CD4-positive, alpha-beta T cell treated with Interleukin-12 subunit alpha and Interleukin-12 subunit beta, for 1 hour (primary cell): ENCODE results near the gene DCBLD1.
"Not testable (repeated sequence)": the region's sequence is repeated elsewhere in the genome, so short reads cannot be mapped to it uniquely, and the experiment has no call there.

Experiments
- DNase-seq: peaks from one replicate; pipeline ENCODE4 v3.0.0-alpha.2; 2020

Gene DCBLD1

DNA sequence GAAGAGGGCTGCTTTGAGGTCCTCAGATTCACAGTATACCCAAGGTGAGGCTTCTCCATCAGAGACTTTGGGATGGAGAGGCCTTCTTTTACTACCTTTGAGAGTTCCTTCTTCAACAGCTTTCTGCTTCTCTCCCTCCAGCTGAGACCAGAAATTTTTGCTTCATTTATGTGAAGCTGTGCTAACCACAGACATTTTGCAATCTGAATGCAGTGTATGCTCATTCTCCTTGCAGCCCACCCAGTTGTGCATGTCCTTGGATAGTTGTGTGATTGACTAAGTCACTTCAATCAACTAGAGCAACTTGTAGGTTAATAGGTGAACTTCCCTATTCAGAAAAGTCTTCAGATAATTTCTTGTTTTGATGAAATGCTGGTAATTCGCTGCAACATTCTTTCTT is 20.1 kb downstream of the DCBLD1 start:
- DNase-seq: no peak

DNA sequence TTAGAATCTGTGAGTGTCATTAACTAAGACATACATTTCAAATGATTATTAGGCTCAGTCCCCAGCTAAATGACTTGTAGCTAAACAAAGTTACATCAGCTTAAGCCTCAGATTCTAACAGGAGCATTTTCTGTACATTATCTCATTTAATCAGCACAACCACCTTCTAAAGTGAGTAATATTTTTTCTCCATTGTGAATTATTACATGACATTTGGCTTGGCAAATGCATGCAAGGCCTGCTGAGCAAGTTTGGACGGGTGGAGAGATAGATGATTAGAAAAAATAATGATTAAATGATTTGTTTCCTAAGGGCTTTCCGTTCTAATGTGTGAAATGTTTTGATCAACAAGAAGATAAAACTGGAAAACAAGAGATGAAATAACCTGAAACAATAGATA is 20.7 kb downstream of the DCBLD1 start:
- DNase-seq: no peak

DNA sequence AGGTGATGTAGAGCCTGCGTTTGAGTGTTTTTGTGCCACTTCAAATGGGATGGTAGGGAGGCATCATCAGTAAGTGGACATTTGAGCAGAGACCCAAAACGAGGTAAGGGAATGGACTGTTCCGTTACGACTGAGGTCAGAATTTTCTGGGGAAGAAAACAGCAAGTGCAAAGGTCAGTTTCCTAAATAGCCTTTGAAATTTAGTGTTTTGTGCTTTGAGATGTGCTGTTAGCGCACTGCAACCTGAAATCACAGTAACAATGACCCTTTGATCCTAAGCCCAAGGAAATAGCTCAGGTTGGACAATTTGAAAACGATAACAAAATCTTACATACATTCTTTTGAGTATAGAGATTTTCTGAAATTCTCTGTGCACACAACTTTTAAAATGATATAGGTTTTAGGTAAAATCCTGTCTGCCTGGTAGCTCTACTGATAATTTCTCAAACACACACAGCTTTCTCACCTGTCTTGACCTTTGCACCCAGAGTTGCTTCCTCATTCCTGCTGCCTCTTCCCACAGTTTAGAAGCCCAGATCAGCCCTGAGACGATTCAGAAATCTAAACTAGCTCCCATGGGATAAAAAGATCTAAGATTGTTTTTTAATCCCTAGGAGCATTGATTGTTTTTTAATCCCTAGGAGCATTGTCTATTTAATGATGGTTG is 22.1 kb downstream of the DCBLD1 start:
- no peak for DNase-seq

DNA sequence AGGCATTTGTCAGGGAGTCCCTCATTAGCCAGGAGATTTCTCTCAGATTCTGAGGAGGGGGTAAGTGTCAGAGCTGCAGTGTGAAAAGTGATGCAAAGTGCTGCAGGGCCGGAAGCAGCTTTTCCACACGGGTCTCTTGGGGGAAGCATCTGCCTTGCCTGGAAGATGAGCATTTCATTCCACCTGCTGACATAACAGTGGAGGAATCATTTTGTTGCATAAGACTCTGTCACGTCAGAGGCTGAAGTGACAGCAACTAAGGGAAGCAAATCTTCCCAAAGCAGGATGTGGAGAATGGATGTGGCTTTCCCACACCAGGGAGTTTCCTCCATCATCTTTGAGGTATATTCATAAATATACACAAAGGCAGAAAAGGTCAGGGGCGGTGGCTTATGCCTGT is 22.8 kb downstream of the DCBLD1 start:
- DNase-seq: no peak

DNA sequence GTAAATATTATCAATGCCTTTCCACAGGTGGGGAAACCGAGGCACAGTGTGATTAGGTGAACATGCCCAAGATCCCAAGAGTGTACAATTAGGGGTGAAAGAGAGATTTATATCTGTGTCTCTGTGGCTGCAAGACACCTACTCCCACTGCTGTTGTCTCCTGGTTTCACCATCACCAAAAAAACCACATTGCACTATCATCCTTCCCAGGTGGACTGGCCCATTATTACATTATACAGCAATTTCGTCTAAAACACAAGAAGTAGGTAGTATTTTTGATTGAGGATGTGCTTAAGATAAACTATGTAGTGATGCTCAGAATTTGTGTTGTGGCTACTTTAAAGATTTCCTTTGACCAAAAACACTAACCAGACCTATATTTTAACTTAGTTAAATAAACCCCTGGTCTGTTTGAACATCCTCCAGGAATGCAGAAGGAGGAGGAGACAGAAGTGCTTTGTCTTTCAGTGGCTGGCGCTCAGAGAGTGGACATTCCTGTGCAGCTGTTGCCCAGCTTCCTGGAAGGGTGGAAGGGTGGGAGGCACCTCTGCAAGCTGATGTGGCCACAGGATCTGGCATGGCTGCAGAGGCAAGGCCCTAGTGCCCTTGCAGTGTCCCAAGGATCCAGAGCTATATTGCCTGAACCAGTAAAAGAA is 23.8 kb downstream of the DCBLD1 start:
- no peak for DNase-seq

GRCh38 chr6:117506907-117507306 is 24.4 kb downstream of the DCBLD1 start:
- no peak for DNase-seq

DNA sequence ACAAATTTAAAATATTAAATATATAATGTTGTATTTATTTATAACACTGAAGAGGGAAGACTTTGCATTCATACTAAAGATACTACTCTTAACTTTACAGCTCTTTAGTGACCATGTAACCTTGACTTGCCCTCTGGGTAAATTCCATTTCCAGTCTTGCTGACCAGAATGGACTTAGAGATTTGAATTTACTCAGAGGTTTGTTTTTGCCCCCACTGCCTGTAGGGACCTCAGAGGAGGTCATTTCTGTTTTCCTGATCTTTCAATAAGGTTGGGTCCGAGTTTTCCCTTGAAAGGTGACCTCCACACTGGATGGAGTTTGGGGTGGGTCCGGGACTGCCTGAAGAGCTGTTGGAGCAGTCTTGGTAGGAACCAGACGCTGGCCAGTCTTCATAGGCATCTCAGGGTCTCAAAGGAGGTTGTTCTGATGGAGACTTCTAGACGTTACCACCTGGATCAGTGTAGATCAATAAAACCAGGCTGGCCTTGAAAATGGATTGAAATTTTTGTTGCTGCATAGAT is 26.0 kb downstream of the DCBLD1 start:
- no peak for DNase-seq

- DNase-seq: no peak
Observed at GRCh38 chr6:117509021-117509420, 26.5 kb downstream of the DCBLD1 start.

DNA sequence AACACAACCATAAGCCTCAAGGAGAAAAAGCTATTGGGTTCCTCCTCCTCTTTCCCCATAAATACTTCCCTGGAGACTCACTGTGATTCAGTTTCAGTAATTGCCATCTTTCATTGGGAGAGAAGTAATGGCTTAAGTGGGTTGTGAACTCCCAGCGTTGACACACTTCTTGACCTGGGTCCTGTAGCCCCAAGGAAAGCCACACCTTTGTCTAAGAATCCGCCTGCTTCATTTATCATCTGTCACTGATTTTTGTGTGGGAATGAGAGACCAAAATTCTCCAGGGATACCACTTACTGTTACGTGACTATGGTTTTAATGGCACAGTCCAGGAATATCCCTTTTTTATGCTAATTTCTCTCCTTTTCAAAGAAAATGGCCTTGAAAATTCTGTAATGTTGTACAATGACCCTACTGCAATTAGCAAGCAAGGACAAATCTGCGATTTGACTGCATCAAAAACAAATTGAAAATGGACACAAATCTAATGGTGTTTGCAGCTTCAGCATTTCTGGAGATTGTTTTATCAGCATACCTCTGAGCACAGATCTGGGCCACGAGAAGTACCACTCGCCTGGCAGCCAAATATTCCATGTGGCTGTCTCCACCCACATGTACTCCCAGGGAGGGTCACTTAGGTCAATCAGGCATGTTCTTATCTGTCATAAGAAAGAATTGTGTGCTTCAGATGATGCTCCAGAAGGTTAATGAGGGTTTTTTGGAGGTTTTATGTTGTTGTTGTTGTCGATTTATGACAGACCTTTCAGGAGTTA is 29.8 kb downstream of the DCBLD1 start:
- DNase-seq: no peak

GRCh38 chr6:117512987-117513573 is 30.6 kb downstream of the DCBLD1 start:
- no peak for DNase-seq

- DNase-seq: no peak
Observed at GRCh38 chr6:117513778-117514365, 31.4 kb downstream of the DCBLD1 start.

DNA sequence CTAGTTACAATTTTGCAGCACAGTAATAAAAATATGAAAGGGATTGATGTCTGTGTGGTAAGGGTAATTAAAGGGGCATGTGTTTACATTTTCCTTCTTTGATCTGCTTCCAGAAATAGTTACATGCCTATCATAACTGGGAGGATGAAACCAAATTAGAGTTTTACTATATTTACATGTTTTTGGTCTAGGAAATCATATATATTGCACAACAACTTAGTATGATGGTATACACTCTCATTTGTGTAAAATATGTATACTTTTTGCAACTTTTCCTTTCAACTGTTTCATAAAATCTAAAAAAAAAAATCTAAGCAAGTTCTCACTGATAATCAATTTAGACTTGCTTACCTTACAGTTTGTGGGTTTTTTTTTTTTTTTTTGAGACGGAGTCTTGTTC is 32.2 kb downstream of the DCBLD1 start:
- DNase-seq: no peak

DNA sequence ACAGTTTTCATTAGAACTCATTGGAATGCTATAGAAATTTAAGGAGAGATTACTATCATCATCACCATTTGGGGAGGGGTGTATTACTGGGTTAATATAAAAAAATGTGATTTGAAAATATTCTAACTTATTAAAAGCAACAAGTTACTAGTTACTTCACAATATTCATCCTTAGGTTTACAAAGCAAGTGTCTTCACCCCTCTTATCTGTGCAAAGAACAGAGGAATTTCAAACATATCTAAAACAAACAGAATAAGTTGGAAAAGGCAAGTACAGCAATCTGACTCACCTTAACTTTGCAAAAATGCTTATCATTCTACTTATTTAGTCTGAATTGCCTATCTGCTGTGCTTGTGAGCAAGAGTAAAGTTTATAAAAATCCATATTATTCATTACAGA is 32.9 kb downstream of the DCBLD1 start:
- DNase-seq: no peak

DNA sequence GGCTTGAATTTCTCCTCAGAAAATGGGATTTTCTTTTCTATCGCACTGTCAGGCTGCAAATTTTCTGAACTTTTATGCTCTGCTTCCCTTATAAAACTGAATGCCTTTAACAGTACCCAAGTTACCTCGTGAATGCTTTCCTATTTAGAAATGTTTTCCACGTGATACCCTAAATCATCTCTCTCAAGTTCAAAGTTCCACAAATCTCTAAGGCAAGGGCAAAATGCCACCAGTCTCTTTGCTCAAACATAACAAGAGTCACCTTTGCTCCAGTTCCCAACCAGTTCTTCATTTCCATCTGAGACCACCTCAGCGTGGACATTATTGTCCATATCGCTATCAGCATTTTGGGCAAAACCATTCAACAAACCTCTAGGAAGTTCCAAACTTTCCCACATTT is 35.5 kb downstream of the DCBLD1 start:
- not testable (repeated sequence) for DNase-seq

GRCh38 chr6:117518870-117519269 is 36.4 kb downstream of the DCBLD1 start:
- DNase-seq: no peak

GRCh38 chr6:117520603-117521395 is 38.3 kb downstream of the DCBLD1 start:
- no peak for DNase-seq

- DNase-seq: no peak
Observed at GRCh38 chr6:117521791-117522502, 39.5 kb downstream of the DCBLD1 start.

DNA sequence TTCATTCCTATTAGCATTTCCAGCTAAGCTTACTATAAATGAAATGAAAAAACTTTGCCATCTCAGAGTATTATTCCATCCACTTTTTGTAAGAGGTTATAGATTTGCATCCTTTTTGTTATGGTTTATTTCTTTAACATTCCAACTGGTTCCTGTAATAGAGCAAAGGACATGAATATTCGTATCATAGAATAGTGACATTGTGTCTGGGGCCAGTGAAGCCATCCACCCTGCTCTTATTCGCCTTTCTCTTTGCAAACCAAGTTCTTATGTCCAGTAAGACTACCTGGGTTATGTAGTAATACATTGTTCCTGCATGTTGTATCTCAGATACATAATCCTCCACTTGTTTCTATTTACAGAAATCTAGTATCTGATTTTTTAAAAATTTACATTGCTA is 43.1 kb downstream of the DCBLD1 start:
- no peak for DNase-seq

DNA sequence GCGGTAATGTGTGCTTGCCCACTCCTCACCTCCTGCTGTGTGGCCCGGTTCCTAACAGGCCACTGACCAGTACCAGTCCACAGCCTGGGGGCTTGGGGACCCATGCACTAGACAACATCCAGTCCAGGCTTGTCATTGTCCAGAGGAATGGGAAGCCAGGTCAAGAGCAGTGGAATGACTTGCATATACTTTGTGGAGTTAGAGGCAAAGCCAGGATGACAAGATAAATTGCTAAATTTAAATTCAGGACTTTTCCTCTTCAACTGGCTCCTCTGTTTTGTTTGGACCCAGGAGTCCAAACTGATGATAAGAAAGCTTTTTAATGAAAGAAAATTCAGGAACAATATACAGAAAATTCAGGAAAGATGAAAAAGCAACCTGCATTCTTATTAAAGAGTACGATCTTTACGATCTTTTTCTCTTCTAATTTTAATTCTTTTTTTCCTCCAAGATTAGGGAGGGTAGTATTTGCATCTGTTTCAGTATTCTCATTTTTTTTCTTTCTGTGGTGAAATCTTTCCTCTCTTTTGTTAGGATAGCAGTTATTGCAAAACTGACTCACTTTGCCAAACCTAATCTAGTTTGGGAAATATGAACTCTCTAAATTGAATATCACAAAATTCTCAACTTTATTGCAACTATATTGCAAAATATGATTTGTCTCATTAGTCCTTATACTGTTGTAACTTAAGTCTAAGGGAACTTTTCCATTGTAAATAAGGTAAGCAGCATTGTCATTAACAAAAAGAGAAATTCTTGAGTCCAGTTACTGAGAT is 48.2 kb downstream of the DCBLD1 start:
- no peak for DNase-seq

GRCh38 chr6:117531346-117531745 is 48.9 kb downstream of the DCBLD1 start:
- DNase-seq: no peak
